ENCODE data around the gene CHST11. TPM values are rescaled to one million over a fixed set of nuclear protein-coding genes. Genes with fewer than 3 reads are reported as not detected.

The CHST11 gene
- total RNA-seq, 1 donor from 2014 or later, result 44.9 TPM

DNA sequence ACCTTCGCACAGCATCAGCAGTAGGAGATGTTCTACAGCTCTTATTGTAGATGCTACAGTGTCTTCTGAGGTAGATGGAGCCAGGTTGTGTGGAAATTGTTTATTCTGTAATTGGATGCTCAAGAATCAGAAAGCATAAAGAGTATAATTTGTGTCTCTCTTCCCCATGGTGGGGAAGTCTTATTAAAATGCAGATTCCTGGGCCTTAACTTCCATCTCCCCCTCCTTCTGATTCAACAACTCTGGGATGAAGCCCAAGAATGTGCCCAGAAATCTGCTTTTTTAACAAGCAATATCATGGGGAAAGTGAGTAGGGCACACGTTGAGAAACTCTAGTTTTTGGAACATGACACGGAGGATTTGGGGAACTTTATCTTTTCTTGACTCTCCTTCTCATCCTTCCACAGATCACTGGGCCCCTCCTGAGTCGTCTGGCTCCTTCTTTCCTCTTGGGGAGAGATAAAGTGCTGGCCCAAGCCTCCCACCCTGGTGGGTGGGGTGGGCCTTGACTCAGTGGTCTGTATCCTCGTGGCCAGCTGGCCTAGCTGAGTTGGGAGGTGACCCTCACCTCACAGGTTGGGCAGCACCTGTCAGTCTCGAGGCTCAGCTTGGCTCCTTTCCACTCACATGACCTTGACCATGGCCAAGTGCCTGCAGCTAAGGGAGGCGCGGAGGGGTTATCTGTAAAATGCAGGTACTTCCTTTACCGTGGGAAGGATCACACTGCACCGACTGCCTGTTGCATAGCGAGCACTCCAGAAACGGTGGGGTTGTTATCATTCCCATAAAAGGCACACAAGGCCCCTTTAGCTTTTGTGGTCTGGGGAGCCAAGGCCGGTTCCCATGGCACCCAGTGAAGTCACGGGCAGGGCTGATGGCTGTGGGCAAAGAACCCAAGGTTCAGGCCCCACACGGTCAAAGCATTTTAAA lies 141.9 kb downstream of the CHST11 start:
- H3K9me3 Mint-ChIP-seq, result no peaks in the 10 kb centered on the region
- H3K36me3 Mint-ChIP-seq (ENCODE audit: low read depth), result peaks cover 18% of the 10 kb centered on the region
- H3K27me3 Mint-ChIP-seq, result no peaks in the 10 kb centered on the region
- no peak for DNase-seq
- no peak overlapping the region for H3K27ac Mint-ChIP-seq
- intact Hi-C loops (cut with micrococcal nuclease), result no loop called here
- peaks cover 39% of the 10 kb centered on the region for H3K4me1 Mint-ChIP-seq
- no peak overlapping the region for H3K4me3 Mint-ChIP-seq

DNA sequence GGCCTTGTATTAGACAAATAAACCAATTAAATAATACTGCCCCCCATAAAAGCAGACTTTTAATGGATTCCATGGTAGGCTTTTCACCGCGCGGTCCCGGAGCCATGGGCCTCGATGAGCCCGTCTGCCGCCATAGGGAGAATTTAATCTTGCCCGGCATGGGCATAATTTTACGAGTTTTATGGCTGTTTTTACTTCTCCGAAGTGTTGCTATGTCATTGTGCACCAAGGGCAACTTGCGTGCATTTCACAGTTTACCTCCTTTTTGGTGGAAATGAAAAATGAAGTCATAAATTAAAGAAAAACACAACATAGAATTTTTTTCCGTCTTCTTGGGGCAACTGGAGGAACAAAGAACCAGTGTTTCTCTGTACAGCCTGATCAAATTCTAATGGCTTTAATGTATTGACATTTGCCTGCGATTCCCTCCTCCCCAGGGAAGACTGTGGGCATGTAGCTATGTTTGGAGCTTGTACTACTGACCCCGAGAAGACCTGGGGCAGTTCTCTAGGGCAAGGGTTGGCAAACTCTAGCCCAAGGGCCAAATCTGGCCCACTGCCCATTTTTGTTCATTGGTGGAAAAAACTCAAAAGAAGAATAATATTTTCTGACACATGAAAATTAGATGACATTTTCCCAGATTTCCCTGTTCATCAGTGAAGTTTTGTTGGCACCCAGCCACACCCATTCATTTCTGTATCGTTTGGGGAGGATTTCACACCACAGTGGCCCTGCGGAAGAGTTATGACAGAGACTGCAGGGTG lies 142.7 kb downstream of the CHST11 start:
- Mint-ChIP-seq H3K9me3 (no peaks in the 10 kb centered on the region), H3K4me1 (peaks cover 46% of the 10 kb centered on the region), H3K27me3 (no peaks in the 10 kb centered on the region), H3K4me3 (no peak overlapping the region), H3K27ac (no peak overlapping the region), H3K36me3 (ENCODE audit: low read depth) (peaks cover 20% of the 10 kb centered on the region)
- DNase-seq, result no peak
- intact Hi-C loops (cut with micrococcal nuclease), result no loop called here

DNA sequence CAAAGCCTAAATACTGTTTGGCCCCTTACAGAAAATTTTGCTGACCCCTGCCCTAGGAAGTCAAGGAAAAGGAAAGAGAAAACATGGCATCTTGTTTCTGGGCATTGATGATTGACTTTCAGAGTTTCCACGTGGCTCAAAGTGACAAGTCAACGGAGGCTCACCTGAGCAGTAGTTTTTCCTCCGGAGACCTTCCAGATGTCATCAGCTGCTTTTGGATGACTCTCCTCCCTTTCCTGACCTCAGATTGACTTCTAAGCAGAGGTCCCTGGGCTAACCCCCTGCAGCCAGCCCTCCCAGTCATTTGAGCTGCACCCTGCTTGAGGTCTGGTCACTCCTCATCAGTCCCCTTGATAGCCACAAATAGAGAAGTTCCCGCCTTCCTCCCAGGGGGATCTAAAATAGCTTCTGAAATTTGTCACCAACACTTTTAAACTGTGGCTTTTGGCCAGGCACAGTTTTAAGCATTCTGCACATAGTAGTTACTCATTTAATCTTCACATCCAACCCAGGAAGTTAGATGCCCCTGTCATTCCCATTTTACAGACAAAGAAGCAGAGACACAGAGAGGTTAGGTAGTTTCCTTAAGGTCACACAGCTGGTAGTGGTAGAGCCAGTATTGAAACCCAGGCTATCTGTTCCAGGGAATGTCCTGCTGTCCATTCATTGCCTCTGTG lies 143.4 kb downstream of the CHST11 start:
- intact Hi-C loops (cut with micrococcal nuclease), result no loop called here
- Mint-ChIP-seq H3K27ac (no peak overlapping the region), H3K27me3 (no peaks in the 10 kb centered on the region), H3K9me3 (no peaks in the 10 kb centered on the region), H3K4me1 (peaks cover 49% of the 10 kb centered on the region), H3K36me3 (ENCODE audit: low read depth) (peaks cover 20% of the 10 kb centered on the region), H3K4me3 (no peak overlapping the region)
- no peak for DNase-seq

DNA sequence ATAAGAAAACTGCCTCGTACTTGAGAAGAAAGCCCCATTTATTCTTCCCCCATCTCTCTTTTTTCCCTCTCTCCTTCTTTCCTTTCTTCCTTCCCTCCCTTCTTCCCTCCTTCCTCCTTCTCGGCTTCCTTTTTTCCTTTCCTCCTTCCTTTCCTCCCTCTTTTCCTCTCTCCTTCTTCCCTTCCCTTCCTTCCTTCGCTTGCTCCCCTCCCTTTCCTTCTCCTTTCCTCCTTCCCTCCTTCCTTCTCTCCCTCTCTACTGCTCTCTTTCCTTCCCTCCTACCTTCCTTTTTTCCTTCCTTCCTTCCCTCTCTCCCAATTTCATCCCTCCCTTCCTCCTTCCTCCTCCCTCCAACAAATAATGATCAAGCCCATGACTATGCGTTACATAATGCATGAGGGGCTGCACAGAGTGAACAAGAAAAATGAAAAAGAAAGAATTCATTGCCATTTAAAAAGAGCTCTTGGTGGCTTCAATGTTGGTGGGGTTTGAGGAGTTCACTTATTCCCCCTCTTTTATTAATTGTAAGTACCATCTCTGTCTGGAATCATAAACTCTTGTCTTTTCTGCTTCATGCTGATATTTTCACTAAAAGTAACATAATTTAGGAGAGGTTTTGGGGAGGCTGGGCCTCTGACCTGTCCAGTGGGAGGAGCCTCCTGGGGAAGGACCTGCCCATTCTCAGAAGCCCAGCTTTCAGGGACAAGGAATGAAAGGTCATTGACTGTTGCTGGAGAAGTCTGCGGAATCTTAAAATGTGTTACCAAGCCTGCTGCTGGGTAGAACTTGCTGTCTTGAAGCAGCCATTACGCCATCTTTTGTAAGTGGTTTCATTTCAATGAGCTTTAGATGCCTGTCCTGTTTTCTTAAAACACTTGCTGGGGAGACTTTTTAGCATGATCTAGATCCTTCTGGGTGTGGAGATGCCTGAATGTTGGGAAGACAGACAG lies 144.3 kb downstream of the CHST11 start:
- H3K9me3 Mint-ChIP-seq, result no peaks in the 10 kb centered on the region
- DNase-seq, result no peak
- peak overlapping the region; percentile 35 for H3K27ac Mint-ChIP-seq
- H3K4me3 Mint-ChIP-seq, result no peak overlapping the region
- no peaks in the 10 kb centered on the region for H3K27me3 Mint-ChIP-seq
- peaks cover 54% of the 10 kb centered on the region for H3K4me1 Mint-ChIP-seq
- H3K36me3 Mint-ChIP-seq (ENCODE audit: low read depth), result peaks cover 24% of the 10 kb centered on the region
- intact Hi-C loops (cut with micrococcal nuclease), result no loop called here

DNA sequence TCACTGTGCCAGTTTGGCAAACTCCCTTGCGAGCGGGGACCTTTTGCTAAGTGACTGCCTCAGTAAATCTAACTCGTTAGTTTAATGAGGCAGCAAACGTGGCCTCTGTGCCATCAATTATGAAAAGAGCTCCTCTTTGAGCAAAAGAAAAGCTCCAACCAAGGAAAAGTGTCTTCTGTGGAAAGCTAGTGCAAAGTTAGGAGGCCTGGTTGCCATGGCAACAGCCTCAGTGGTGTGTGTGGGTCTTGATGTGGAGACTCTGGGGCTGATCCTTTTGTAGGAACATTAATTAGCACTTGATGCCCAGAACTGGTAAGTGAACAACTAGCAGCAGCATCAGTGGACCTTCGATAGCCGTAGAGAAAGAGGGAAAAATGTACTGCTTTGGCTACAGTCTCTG lies 145.7 kb downstream of the CHST11 start:
- Mint-ChIP-seq H3K4me1 (peaks cover 59% of the 10 kb centered on the region), H3K4me3 (no peak overlapping the region), H3K36me3 (ENCODE audit: low read depth) (peaks cover 31% of the 10 kb centered on the region), H3K9me3 (no peaks in the 10 kb centered on the region), H3K27ac (peak overlapping the region; percentile 62), H3K27me3 (no peaks in the 10 kb centered on the region)
- intact Hi-C loops (cut with micrococcal nuclease), result no loop called here
- no peak for DNase-seq

GRCh38 chr12:104602896-104603295 lies 146.1 kb downstream of the CHST11 start:
- Mint-ChIP-seq H3K27me3 (no peaks in the 10 kb centered on the region), H3K4me1 (peaks cover 61% of the 10 kb centered on the region), H3K4me3 (no peak overlapping the region), H3K36me3 (ENCODE audit: low read depth) (peaks cover 32% of the 10 kb centered on the region), H3K9me3 (no peaks in the 10 kb centered on the region), H3K27ac (peak overlapping the region; percentile 31)
- DNase-seq, result no peak
- intact Hi-C loops (cut with micrococcal nuclease), result no loop called here

DNA sequence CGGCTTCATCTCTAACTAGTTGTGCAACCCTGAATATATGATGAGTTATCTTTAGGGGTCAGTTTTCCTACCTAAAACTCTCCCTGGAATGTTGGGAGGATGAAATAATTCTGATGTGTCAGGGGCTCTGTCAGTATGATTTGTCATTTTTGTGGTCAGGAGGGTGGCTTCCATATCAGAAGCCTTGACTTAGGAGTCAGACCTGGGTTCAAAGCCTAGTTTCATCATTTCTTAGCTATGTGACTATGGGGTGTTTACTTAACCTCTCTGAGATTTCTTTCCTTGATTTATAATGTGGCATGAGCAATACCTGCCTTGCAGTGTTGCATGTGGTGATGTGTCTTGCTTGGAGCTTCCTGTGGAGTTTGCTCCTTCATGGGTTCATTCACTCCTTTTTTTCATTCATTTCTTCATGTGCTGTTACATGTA lies 146.8 kb downstream of the CHST11 start:
- intact Hi-C loops (cut with micrococcal nuclease), result no loop called here

GRCh38 chr12:104604070-104604994 lies 147.6 kb downstream of the CHST11 start:
- Mint-ChIP-seq H3K27ac (peak overlapping the region; percentile 85), H3K4me1 (peaks cover 59% of the 10 kb centered on the region), H3K9me3 (no peaks in the 10 kb centered on the region), H3K36me3 (ENCODE audit: low read depth) (peaks cover 32% of the 10 kb centered on the region), H3K4me3 (peak overlapping the region; percentile 55), H3K27me3 (no peaks in the 10 kb centered on the region)
- intact Hi-C loops (cut with micrococcal nuclease), result loop anchor here (1.0 to 2.0 kb wide), 3 partner anchors 34 to 147 kb away; no protein-coding TSS in a partner anchor
- peak; percentile 85 for DNase-seq

More for the DNA sequence above, 146.8 kb downstream of the CHST11 start:
- DNase-seq, result no peak
- H3K4me1 Mint-ChIP-seq, result peaks cover 59% of the 10 kb centered on the region
- H3K36me3 Mint-ChIP-seq (ENCODE audit: low read depth), result peaks cover 32% of the 10 kb centered on the region
- H3K4me3 Mint-ChIP-seq, result peak overlapping the region; percentile 55
- peak overlapping the region; percentile 85 for H3K27ac Mint-ChIP-seq
- H3K27me3 Mint-ChIP-seq, result no peaks in the 10 kb centered on the region
- H3K9me3 Mint-ChIP-seq, result no peaks in the 10 kb centered on the region

DNA sequence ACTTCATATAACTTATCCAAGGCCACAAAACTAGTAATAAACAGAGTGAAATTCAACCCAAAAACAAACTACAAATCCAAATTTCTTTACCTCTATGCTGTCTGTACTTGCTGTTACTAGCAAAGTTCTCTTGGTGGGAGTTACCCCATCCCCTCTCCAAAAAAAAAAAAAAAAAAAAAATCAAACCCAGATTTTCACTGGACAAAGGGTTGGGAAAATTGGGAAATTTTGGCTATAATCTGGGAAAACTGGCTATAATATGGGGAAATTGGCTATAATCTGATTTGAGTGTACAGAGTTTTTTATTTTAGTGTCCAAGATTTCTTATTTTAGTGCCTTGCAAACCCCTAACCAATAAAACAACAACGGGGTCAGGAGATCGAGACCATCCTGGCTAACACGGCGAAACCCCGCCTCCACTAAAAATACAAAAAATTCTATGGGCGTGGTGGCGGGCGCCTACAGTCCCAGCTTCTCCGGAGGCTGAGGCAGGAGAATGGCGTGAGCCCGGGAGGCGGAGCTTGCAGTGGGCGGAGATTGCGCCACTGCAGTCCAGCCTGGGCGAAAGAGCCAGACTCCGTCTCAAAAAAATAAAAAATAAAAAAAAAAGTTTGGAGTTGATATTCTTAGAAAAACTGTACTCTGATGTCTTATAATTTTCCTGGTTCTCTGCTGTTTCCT lies 148.4 kb downstream of the CHST11 start:
- DNase-seq, result no peak
- intact Hi-C loops (cut with micrococcal nuclease), result loop anchor here (1.0 to 2.0 kb wide), 3 partner anchors 34 to 148 kb away; no protein-coding TSS in a partner anchor
- Mint-ChIP-seq H3K4me1 (peaks cover 59% of the 10 kb centered on the region), H3K9me3 (no peaks in the 10 kb centered on the region), H3K4me3 (peak overlapping the region; percentile 55), H3K36me3 (ENCODE audit: low read depth) (peaks cover 32% of the 10 kb centered on the region), H3K27me3 (no peaks in the 10 kb centered on the region), H3K27ac (peak overlapping the region; percentile 85)

DNA sequence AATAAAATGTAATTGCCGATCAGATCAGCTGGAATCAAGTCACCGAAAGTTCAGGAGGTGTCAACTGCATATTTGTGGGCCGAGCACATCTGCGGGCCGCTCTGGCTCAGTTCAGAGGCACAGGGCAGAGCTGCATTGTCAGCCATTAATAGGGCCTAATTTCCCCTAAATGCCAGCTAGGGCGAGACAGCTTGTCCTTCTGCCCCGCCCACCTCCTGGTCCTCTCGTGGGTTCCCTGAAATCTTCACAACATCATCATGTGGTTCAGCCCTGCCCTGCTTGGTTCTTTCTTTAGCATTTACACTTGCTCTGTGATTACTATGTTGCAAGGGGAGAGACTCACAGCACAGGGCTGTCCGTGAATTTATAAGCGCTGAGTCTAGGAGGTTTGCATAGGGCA lies 148.9 kb downstream of the CHST11 start:
- Mint-ChIP-seq H3K36me3 (ENCODE audit: low read depth) (peaks cover 32% of the 10 kb centered on the region), H3K4me1 (peaks cover 57% of the 10 kb centered on the region), H3K27ac (peak overlapping the region; percentile 52)

GRCh38 chr12:104608998-104609397 lies 152.2 kb downstream of the CHST11 start:
- Mint-ChIP-seq H3K36me3 (ENCODE audit: low read depth) (peaks cover 29% of the 10 kb centered on the region), H3K4me3 (no peak overlapping the region), H3K27me3 (no peaks in the 10 kb centered on the region), H3K27ac (no peak overlapping the region), H3K4me1 (peaks cover 40% of the 10 kb centered on the region), H3K9me3 (no peaks in the 10 kb centered on the region)
- intact Hi-C loops (cut with micrococcal nuclease), result no loop called here
- DNase-seq, result no peak

More for the DNA sequence above, 148.9 kb downstream of the CHST11 start:
- H3K4me3 Mint-ChIP-seq, result no peak overlapping the region
- intact Hi-C loops (cut with micrococcal nuclease), result loop anchor here (2.0 kb wide), 1 partner anchor 35 kb away; no protein-coding TSS in a partner anchor
- DNase-seq, result no peak
- H3K27me3 Mint-ChIP-seq, result no peaks in the 10 kb centered on the region
- no peaks in the 10 kb centered on the region for H3K9me3 Mint-ChIP-seq
